DND-41 (cell line): Measurements from ENCODE around the gene SLC7A6OS.

Experiments used
- ATAC-seq: fragments of 200-7000 bp; cut with Tn5 transposase; 3 replicates; pipeline ENCODE4 v1.9.1; 2021; ENCODE audit warnings: low read depth; ENCODE audit not compliant: insufficient read depth
- DNase-seq: peaks from one replicate; pipeline ENCODE4 v3.0.0-alpha.2; 2020
- H2AFZ ChIP-seq: 2 replicates; pipeline ENCODE4 v1.6.0; 2012; ENCODE audit warnings: low read depth, low read length
- H3K27ac ChIP-seq: 2 replicates; pipeline ENCODE4 v1.5.1; 2012; ENCODE audit warnings: low read length, inconsistent platforms
- H3K27me3 ChIP-seq: fragments of 200-600 bp; sonication (generic); 2 replicates; pipeline ENCODE4 v1.6.0; 2012; ENCODE audit warnings: low read length, mild to moderate bottlenecking, inconsistent platforms; ENCODE audit not compliant: insufficient read depth, poor library complexity
- H3K36me3 ChIP-seq: 2 replicates; pipeline ENCODE4 v1.5.1; 2012; ENCODE audit warnings: low read length, inconsistent platforms; ENCODE audit not compliant: insufficient read depth
- H3K4me1 ChIP-seq: 2 replicates; pipeline ENCODE4 v1.5.1; 2012; ENCODE audit warnings: mild to moderate bottlenecking, low read length; ENCODE audit not compliant: insufficient read depth
- H3K4me2 ChIP-seq: 2 replicates; pipeline ENCODE4 v1.6.0; 2012; ENCODE audit warnings: mild to moderate bottlenecking, moderate library complexity, low read length, inconsistent platforms; ENCODE audit not compliant: insufficient read depth
- H3K4me3 ChIP-seq, 2 experiments: fragments of 200-600 bp in 1 of 2; shearing (Covaris generic) in 1 of 2; 2 replicates each; pipeline ENCODE4 v1.5.1; 2012 to 2016; ENCODE audit warnings: inconsistent platforms in 2 of 2, low read length in 2 of 2, mild to moderate bottlenecking in 2 of 2, low read depth in 1 of 2, moderate library complexity in 1 of 2
- H3K79me2 ChIP-seq: 2 replicates; pipeline ENCODE4 v1.6.0; 2012; ENCODE audit warnings: low read length, inconsistent platforms; ENCODE audit not compliant: insufficient read depth
- H3K9ac ChIP-seq: 2 replicates; pipeline ENCODE4 v1.6.0; 2012; ENCODE audit warnings: low read depth, mild to moderate bottlenecking, inconsistent platforms, low read length, moderate library complexity
- H3K9me3 ChIP-seq: 2 replicates; pipeline ENCODE4 v1.5.1; 2012; ENCODE audit warnings: low read length, moderate library complexity, mild to moderate bottlenecking, inconsistent platforms; ENCODE audit not compliant: insufficient read depth, severe bottlenecking
- H4K20me1 ChIP-seq: 2 replicates; pipeline ENCODE4 v1.6.0; 2012; ENCODE audit warnings: low read length; ENCODE audit not compliant: insufficient read depth
- CTCF ChIP-seq: IDR thresholded peaks from 2 replicates; pipeline ENCODE4 v1.5.1; 2012; ENCODE audit warnings: borderline replicate concordance, low read length, moderate library complexity, mild to moderate bottlenecking; ENCODE audit not compliant: poor library complexity, severe bottlenecking; ENCODE audit errors: extremely low read depth
- EZH2 ChIP-seq: IDR thresholded peaks from 3 replicates; pipeline ENCODE4 v1.6.1; 2012; ENCODE audit warnings: borderline replicate concordance, low read depth, mild to moderate bottlenecking, moderate library complexity, low read length, inconsistent platforms; ENCODE audit not compliant: severe bottlenecking

Gene SLC7A6OS

GRCh38 chr16:68313116-68313515, 2.4 kb upstream of the SLC7A6OS start:
- peak overlapping the region; percentile 17; the same call in 1 of the 2 replicates for H3K9ac ChIP-seq
- H3K4me2 ChIP-seq: peak overlapping the region; percentile 98

DNA sequence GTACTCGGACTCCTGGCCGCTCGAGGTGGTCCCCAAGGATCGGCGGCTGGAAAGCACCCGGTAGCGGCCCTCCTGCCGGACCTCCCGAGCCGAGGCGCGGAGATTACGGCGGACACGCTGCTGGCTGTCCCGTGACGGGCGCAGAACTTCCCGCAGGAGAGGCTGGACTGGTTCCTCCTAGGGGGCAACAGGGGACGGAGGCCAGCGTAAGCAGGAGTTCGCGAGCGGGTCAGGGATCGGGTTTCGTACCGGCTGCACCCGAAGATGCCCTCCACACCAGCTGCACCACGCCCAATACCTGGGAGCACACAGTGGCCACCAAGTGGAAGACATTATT, 341 bp downstream of the SLC7A6OS start:
- peaks cover 83% of the 10 kb centered on the region for H3K79me2 ChIP-seq
- no peak for ATAC-seq
- peaks cover 58% of the 10 kb centered on the region for H3K36me3 ChIP-seq

More at GRCh38 chr16:68313116-68313515, 2.4 kb upstream of the SLC7A6OS start:
- Histone ChIP-seq H3K79me2 (peaks cover 86% of the 10 kb centered on the region), H3K9me3 (no peaks in the 10 kb centered on the region), H3K27me3 (no peaks in the 10 kb centered on the region), H4K20me1 (peaks cover 22% of the 10 kb centered on the region; the same call in 1 of the 2 replicates), H3K4me3 (no peak overlapping the region), H3K27ac (peak overlapping the region; percentile 35; the same call in 1 of the 2 replicates), H3K36me3 (peaks cover 57% of the 10 kb centered on the region), H2AFZ (no peak overlapping the region), H3K4me1 (peaks cover 55% of the 10 kb centered on the region)
- DNase-seq (no peak), ATAC-seq (no peak)
- TF ChIP-seq CTCF (no peak), EZH2 (no peak)

DNA sequence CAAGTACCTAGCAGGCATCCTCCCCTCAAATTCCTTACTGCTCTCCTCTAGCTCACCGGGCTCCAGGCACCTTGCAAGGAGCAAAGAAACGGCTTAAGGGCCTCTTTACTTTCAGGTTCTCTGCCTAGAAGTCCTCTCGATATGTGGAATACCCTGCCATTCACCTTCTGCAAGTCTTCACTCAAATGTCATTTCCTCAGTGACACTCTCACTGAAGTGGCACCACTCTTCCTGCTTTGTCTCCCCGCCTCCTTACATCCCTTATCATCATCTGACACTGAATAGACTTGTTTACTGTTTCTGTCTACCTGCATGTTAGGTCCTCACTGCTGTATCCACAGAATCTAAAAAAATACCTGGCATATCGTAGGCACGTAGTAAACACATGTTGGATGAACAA, 947 bp downstream of the SLC7A6OS start:
- H3K4me3 ChIP-seq: peak overlapping the region; percentile 83 to 98
- no peak for TF ChIP-seq CTCF
- no peak for TF ChIP-seq EZH2
- H3K4me1 ChIP-seq: peaks cover 62% of the 10 kb centered on the region
- H3K9me3 ChIP-seq: no peaks in the 10 kb centered on the region
- peak overlapping the region; percentile 78 for H3K9ac ChIP-seq
- H2AFZ ChIP-seq: peak overlapping the region; percentile 100; the same call in 1 of the 2 replicates
- H3K36me3 ChIP-seq: peaks cover 60% of the 10 kb centered on the region
- peaks cover 77% of the 10 kb centered on the region for H3K79me2 ChIP-seq
- DNase-seq: no peak
- ATAC-seq: no peak
- no peaks in the 10 kb centered on the region for H3K27me3 ChIP-seq
- peak overlapping the region; percentile 92 for H3K27ac ChIP-seq
- peak overlapping the region; percentile 98 for H3K4me2 ChIP-seq
- peaks cover 23% of the 10 kb centered on the region; the same call in 1 of the 2 replicates for H4K20me1 ChIP-seq

More for the DNA sequence above, 341 bp downstream of the SLC7A6OS start:
- no peaks in the 10 kb centered on the region for H3K9me3 ChIP-seq
- peak overlapping the region; percentile 98 for H3K4me2 ChIP-seq
- TF ChIP-seq EZH2: no peak
- TF ChIP-seq CTCF: no peak
- no peak for DNase-seq
- peak overlapping the region; percentile 100 for H2AFZ ChIP-seq
- peak overlapping the region; percentile 83 to 98 for H3K4me3 ChIP-seq
- H3K27ac ChIP-seq: peak overlapping the region; percentile 92
- peaks cover 19% of the 10 kb centered on the region; the same call in 1 of the 2 replicates for H4K20me1 ChIP-seq
- no peaks in the 10 kb centered on the region for H3K27me3 ChIP-seq
- H3K4me1 ChIP-seq: peaks cover 62% of the 10 kb centered on the region
- H3K9ac ChIP-seq: peak overlapping the region; percentile 78

DNA sequence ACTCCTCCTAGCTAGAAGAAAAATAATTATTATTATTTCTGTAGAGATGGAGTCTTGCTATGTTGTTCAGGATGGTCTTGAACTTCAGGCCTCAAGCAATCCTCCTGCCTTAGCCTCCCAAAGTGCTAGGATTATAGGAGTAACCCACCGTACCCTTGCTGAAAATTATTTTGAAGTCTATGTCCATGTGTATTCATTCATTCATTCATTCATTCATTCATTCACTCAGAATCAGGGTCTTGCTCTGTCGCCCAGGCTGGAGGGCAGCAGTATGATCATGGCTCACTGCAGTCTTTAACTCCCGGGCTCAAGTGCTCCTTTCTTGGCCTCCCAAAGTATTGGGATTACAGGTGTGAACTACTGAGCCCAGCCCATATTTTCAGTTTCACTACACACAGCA, 4.1 kb downstream of the SLC7A6OS start:
- no peak overlapping the region for H3K4me3 ChIP-seq
- H3K9me3 ChIP-seq: no peaks in the 10 kb centered on the region
- H3K4me1 ChIP-seq: peaks cover 31% of the 10 kb centered on the region
- H3K27ac ChIP-seq: no peak overlapping the region
- ATAC-seq (no peak), DNase-seq (no peak)
- TF ChIP-seq EZH2 (no peak), CTCF (no peak)
- no peak overlapping the region for H3K9ac ChIP-seq
- H4K20me1 ChIP-seq: peaks cover 14% of the 10 kb centered on the region; the same call in 1 of the 2 replicates
- peaks cover 50% of the 10 kb centered on the region for H3K79me2 ChIP-seq
- no peaks in the 10 kb centered on the region for H3K27me3 ChIP-seq
- peaks cover 74% of the 10 kb centered on the region for H3K36me3 ChIP-seq
- no peak overlapping the region for H3K4me2 ChIP-seq
- no peak overlapping the region for H2AFZ ChIP-seq
